ENCODE data around the gene NCKAP5. TPM values are rescaled to one million over a fixed set of nuclear protein-coding genes. Genes with fewer than 3 reads are reported as not detected.

The NCKAP5 gene
- total RNA-seq, 1 donor from 2014 or later: 0.46 TPM

DNA sequence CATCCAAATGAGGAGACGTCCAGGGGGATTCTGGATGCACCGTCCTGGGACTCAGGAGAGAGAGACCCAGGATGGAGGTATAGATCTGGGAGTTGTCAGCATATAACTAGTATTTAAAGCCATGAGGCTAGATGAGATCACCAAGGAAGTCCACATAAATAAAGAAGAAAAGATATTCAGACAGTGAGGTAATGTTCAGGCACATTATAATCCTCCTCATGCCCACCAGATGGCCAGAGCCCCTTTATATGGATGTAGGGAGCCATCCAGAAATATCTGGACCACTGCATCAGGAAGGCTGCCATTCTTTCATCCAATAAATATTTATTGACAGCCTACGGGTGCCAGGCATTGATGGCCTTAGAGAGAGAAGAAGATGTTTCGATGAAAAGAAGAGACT is 21.2 kb upstream of the NCKAP5 start:
- DNase-seq (ENCODE audit: extremely low spot score, unreplicated experiment): no peak
- Mint-ChIP-seq H3K36me3 (ENCODE audit: unreplicated experiment) (no peaks in the 10 kb centered on the region), H3K4me1 (ENCODE audit: unreplicated experiment) (peaks cover 7% of the 10 kb centered on the region), H3K9me3 (ENCODE audit: unreplicated experiment) (no peaks in the 10 kb centered on the region), H3K27ac (ENCODE audit: unreplicated experiment) (no peak overlapping the region), H3K27me3 (ENCODE audit: unreplicated experiment) (peaks cover 24% of the 10 kb centered on the region), H3K4me3 (ENCODE audit: unreplicated experiment) (no peak overlapping the region)
- TF ChIP-seq, protein P1, sequence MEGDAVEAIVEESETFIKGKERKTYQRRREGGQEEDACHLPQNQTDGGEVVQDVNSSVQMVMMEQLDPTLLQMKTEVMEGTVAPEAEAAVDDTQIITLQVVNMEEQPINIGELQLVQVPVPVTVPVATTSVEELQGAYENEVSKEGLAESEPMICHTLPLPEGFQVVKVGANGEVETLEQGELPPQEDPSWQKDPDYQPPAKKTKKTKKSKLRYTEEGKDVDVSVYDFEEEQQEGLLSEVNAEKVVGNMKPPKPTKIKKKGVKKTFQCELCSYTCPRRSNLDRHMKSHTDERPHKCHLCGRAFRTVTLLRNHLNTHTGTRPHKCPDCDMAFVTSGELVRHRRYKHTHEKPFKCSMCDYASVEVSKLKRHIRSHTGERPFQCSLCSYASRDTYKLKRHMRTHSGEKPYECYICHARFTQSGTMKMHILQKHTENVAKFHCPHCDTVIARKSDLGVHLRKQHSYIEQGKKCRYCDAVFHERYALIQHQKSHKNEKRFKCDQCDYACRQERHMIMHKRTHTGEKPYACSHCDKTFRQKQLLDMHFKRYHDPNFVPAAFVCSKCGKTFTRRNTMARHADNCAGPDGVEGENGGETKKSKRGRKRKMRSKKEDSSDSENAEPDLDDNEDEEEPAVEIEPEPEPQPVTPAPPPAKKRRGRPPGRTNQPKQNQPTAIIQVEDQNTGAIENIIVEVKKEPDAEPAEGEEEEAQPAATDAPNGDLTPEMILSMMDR (IDR thresholded peaks at IDR 0.05): no peak

DNA sequence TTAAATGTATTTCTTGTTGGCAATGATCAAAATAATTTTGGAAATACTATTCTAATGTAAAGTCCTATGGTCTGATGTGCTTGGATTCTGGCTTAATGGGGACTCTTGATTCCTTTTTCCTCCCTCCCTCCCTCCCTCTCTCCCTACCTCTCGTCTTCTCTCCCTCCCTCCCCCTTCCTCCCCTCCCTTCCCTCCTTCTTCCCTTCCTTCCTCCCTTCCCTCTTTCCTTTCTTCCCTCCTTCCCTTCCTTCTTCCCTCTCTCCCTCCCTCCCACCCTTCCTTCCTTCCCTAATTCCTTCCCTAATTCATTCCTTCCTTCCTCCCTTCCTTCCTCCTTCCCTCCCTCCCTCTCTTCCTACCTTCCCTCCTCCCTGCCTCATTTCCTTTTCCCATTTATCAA is 19.9 kb upstream of the NCKAP5 start:
- Mint-ChIP-seq H3K36me3 (ENCODE audit: unreplicated experiment) (no peaks in the 10 kb centered on the region), H3K4me3 (ENCODE audit: unreplicated experiment) (no peak overlapping the region), H3K9me3 (ENCODE audit: unreplicated experiment) (no peaks in the 10 kb centered on the region), H3K27me3 (ENCODE audit: unreplicated experiment) (peaks cover 15% of the 10 kb centered on the region), H3K27ac (ENCODE audit: unreplicated experiment) (no peak overlapping the region), H3K4me1 (ENCODE audit: unreplicated experiment) (peaks cover 7% of the 10 kb centered on the region)
- TF ChIP-seq, protein P1 (IDR thresholded peaks at IDR 0.05): no peak
- DNase-seq (ENCODE audit: extremely low spot score, unreplicated experiment): no peak

DNA sequence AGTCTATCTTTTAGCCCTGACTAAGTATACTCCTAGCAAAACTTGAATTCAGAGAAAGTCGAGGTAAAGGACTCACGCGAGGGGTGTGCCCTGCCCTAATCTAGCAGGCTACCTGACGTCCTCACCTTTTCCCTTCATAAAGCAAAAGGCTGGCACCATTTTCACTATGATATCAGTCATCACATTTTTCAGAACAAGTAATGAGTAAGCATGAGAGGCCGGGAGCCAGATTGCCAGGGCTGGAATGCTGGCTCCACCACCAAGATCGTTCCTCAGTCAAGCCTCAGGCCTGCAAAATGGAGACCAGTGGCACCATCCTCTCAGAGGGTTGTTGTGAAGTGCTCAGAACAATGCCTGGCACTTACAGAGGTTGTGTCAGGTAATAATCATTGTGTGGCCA is 18.7 kb upstream of the NCKAP5 start:
- H3K4me1 Mint-ChIP-seq (ENCODE audit: unreplicated experiment): peaks cover 7% of the 10 kb centered on the region
- no peaks in the 10 kb centered on the region for H3K36me3 Mint-ChIP-seq (ENCODE audit: unreplicated experiment)
- no peak overlapping the region for H3K4me3 Mint-ChIP-seq (ENCODE audit: unreplicated experiment)
- no peak for DNase-seq (ENCODE audit: extremely low spot score, unreplicated experiment)
- no peaks in the 10 kb centered on the region for H3K9me3 Mint-ChIP-seq (ENCODE audit: unreplicated experiment)
- TF ChIP-seq, protein P1 (IDR thresholded peaks at IDR 0.05): no peak
- H3K27me3 Mint-ChIP-seq (ENCODE audit: unreplicated experiment): peaks cover 15% of the 10 kb centered on the region
- H3K27ac Mint-ChIP-seq (ENCODE audit: unreplicated experiment): no peak overlapping the region

DNA sequence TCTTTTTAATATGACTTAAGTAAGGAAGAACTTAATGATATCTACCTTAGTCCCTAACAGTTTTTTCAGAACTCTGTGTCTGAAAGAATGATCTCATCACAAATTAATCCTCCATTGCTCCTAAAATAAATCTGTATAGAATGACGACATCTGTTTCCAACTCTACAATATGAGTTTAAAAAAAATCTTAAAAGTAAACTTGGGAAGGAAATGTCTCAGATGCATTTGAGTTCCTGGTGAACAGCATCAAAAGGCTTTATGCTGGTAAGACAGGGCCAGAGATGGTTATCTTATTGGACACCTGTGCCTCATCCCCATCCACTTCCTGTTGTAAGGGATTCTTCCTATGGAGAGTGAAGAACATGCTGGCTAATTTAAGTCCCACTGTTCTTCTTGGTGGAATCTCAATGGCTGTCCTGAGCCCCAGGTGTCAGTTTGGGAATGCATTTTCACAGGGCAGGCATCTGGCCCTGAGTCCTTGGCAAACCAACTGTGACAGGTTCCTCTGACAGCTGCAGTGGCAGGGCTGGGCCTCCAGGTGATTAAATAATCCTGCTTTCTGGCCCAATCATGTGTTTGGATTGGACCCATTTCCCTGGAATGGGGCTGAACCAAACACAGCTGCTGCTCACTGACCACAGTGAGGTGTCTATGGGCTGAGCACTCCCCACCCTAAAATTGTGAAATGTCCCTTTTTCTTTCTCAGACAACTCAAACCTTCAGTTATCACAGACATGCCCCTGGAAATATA is 12.9 kb upstream of the NCKAP5 start:
- no peak for DNase-seq (ENCODE audit: extremely low spot score, unreplicated experiment)
- peaks cover 4% of the 10 kb centered on the region for H3K4me1 Mint-ChIP-seq (ENCODE audit: unreplicated experiment)
- H3K4me3 Mint-ChIP-seq (ENCODE audit: unreplicated experiment): no peak overlapping the region
- no peaks in the 10 kb centered on the region for H3K36me3 Mint-ChIP-seq (ENCODE audit: unreplicated experiment)
- H3K27me3 Mint-ChIP-seq (ENCODE audit: unreplicated experiment): peaks cover 3% of the 10 kb centered on the region
- H3K9me3 Mint-ChIP-seq (ENCODE audit: unreplicated experiment): no peaks in the 10 kb centered on the region
- TF ChIP-seq, protein P1 (IDR thresholded peaks at IDR 0.05): no peak
- H3K27ac Mint-ChIP-seq (ENCODE audit: unreplicated experiment): no peak overlapping the region

DNA sequence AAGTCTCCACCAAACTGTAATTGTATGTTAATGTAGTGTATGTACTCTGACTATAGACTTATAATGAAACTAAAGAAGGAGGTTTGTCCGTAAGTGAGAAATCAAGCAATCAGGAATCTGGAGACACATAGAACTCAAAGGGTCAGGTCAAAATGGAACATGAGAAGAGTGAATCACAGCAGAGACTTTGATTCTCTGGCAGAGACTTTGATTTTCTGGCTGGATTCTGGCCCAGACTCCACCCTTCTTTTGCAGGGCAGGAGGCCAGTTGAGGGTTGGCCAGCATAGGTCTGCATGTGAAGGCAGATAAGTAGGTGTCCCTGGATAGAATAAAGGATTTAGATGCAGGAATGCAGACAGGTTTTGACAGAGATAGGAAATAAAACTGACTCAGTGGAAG is 11.0 kb upstream of the NCKAP5 start:
- H3K9me3 Mint-ChIP-seq (ENCODE audit: unreplicated experiment): no peaks in the 10 kb centered on the region
- DNase-seq (ENCODE audit: extremely low spot score, unreplicated experiment): no peak
- TF ChIP-seq, protein P1 (IDR thresholded peaks at IDR 0.05): no peak
- H3K4me1 Mint-ChIP-seq (ENCODE audit: unreplicated experiment): peaks cover 4% of the 10 kb centered on the region
- H3K36me3 Mint-ChIP-seq (ENCODE audit: unreplicated experiment): no peaks in the 10 kb centered on the region
- H3K4me3 Mint-ChIP-seq (ENCODE audit: unreplicated experiment): no peak overlapping the region
- no peak overlapping the region for H3K27ac Mint-ChIP-seq (ENCODE audit: unreplicated experiment)
- H3K27me3 Mint-ChIP-seq (ENCODE audit: unreplicated experiment): no peaks in the 10 kb centered on the region

Measured in osteocyte (in vitro differentiated cells).